K562 (cell line): ENCODE data around the gene KHSRP. TPM values are rescaled to one million over a fixed set of nuclear protein-coding genes. Genes with fewer than 3 reads are reported as not detected.

ENCODE experiments used
- C11orf30 ChIP-seq: fragments of 450-650 bp; IDR thresholded peaks from 2 replicates; pipeline ENCODE4 v1.6.1; 2016; ENCODE audit warnings: low read depth, mild to moderate bottlenecking
- ESRRB ChIP-seq: fragments of 250-450 bp; sonication (Bioruptor Pico); IDR thresholded peaks from 2 replicates; pipeline ENCODE4 v1.5.0; 2020; ENCODE audit warnings: mild to moderate bottlenecking, moderate library complexity, borderline replicate concordance
- FOS ChIP-seq: IDR thresholded peaks from 3 replicates; pipeline ENCODE4 v1.6.1; 2011; ENCODE audit not compliant: insufficient read length; ENCODE audit errors: extremely low read depth
- HNRNPK ChIP-seq: fragments of 200-400 bp; formaldehyde crosslinking; IDR thresholded peaks from one replicate; pipeline ENCODE4 v1.6.1; 2018; ENCODE audit warnings: mild to moderate bottlenecking, low read depth, low read length; ENCODE audit not compliant: poor library complexity, severe bottlenecking
- MCM7 ChIP-seq, 2 experiments: fragments of 450-650 bp; IDR thresholded peaks; 2 replicates each; pipeline ENCODE4 v1.6.1; 2016 to 2018
- MYBL2 ChIP-seq, 2 experiments: fragments of 450-650 bp in 1 of 2; sonication (generic) in 1 of 2; formaldehyde crosslinking in 1 of 2; IDR thresholded peaks; 2 replicates each; pipeline versions ENCODE4 v1.6.1 to v1.8.1; 2017 to 2022; ENCODE audit warnings: borderline replicate concordance in 1 of 2, inconsistent platforms in 1 of 2, low read depth in 1 of 2, mild to moderate bottlenecking in 1 of 2, missing genetic modification reagents in 1 of 2, moderate library complexity in 1 of 2
- NR4A1 ChIP-seq, 2 experiments: fragments of 250-450 bp in 1 of 2; fragments of 450-650 bp in 1 of 2; sonication (Bioruptor Pico) in 1 of 2; IDR thresholded peaks; 2 replicates each; pipeline versions ENCODE4 v1.4.0 to v1.6.1; 2016 to 2020; ENCODE audit warnings: mild to moderate bottlenecking in 2 of 2, missing compliant biosample characterization in 1 of 2, missing genetic modification characterization in 1 of 2, moderate library complexity in 1 of 2
- PML ChIP-seq: IDR thresholded peaks from 2 replicates; pipeline ENCODE4 v1.6.1; 2012; ENCODE audit warnings: low read length, inconsistent platforms
- SIX5 ChIP-seq, 2 experiments: IDR thresholded peaks; 2 replicates each; pipeline ENCODE4 v1.6.1; 2011; ENCODE audit warnings: low read length in 2 of 2, borderline replicate concordance in 1 of 2, low read depth in 1 of 2, mild to moderate bottlenecking in 1 of 2, moderate library complexity in 1 of 2; ENCODE audit not compliant: insufficient read depth in 1 of 2
- SMARCA5 ChIP-seq: fragments of 450-650 bp; IDR thresholded peaks from 2 replicates; pipeline ENCODE4 v1.6.1; 2016
- TBP ChIP-seq: optimal IDR thresholded peaks from 2 replicates; pipeline ENCODE3; 2011; ENCODE audit warnings: low read depth, low read length, improper control_type of control experiment
- ZFP36 ChIP-seq: fragments of 150-350 bp; IDR thresholded peaks from 2 replicates; pipeline ENCODE4 v1.6.1; 2018; ENCODE audit warnings: low read length, low read depth; ENCODE audit not compliant: partially characterized antibody
- ZNF253 ChIP-seq: fragments of 250-450 bp; sonication (Bioruptor Pico); conservative IDR thresholded peaks from 2 replicates; pipeline ENCODE4 v1.6.1; 2021; ENCODE audit warnings: mild to moderate bottlenecking
- ZNF311 ChIP-seq: fragments of 250-450 bp; sonication (Bioruptor Pico); IDR thresholded peaks from 2 replicates; pipeline ENCODE4 v1.4.0; 2020; ENCODE audit warnings: mild to moderate bottlenecking, moderate library complexity
- ZNF347 ChIP-seq: fragments of 450-650 bp; formaldehyde crosslinking; IDR thresholded peaks from 2 replicates; pipeline ENCODE4 v1.4.0; 2020; ENCODE audit warnings: low read depth, mild to moderate bottlenecking, moderate library complexity
- ZNF41 ChIP-seq: fragments of 250-450 bp; sonication (Bioruptor Pico); conservative IDR thresholded peaks from 2 replicates; pipeline ENCODE4 v1.4.0; 2020; ENCODE audit warnings: mild to moderate bottlenecking
- ZNF668 ChIP-seq: fragments of 250-450 bp; sonication (Bioruptor Pico); IDR thresholded peaks from 2 replicates; pipeline ENCODE4 v1.8.0; 2022; ENCODE audit warnings: mild to moderate bottlenecking, inconsistent platforms
- polyA plus RNA-seq, 8 experiments: library from polyadenylated mRNA; depleted of rRNA in 4 of 8; stranded (reverse) in 5 of 8; unstranded in 3 of 8; fragments of >200 nt; fragmentation: Nextera tagmentation in 2 of 8; fragmentation: Illumina TruSeq in 1 of 8; extraction: Ambion mirVana in 2 of 8; extraction: Trizol in 1 of 8; gene quantifications; 2 replicates each; pipeline versions ENCODE4 v1.2.1 to v1.2.3, GENCODE V29; 2011 to 2014; ENCODE audit warnings: inconsistent platforms in 1 of 8, missing spikeins in 1 of 8
- total RNA-seq, 7 experiments: library from RNA; depleted of rRNA in 6 of 7; stranded (reverse); fragments of >200 nt in 6 of 7; fragmentation: Illumina TruSeq in 2 of 7; extraction: Trizol in 2 of 7; gene quantifications; 2 replicates each; pipeline versions ENCODE4 v1.2.1 to v1.2.3, GENCODE V29; 2011 to 2021; ENCODE audit warnings: low replicate concordance in 1 of 7
- TF ChIP-seq, protein P1 (sequence below): sonication (generic); formaldehyde crosslinking; IDR thresholded peaks from 2 replicates; pipeline ENCODE4 v1.8.1; 2022; ENCODE audit warnings: missing genetic modification reagents
- TF ChIP-seq, protein P2 (sequence below): sonication (generic); formaldehyde crosslinking; IDR thresholded peaks from 2 replicates; pipeline ENCODE4 v1.8.0; 2023; ENCODE audit warnings: mild to moderate bottlenecking, missing genetic modification reagents
- TF ChIP-seq, protein P3 (sequence below): fragments of 250-450 bp; sonication (Bioruptor Pico); IDR thresholded peaks from 2 replicates; pipeline ENCODE4 v1.4.0; 2020; ENCODE audit warnings: mild to moderate bottlenecking, moderate library complexity

Gene KHSRP
- total and polyA plus RNA-seq, 9 of the 15 experiments (the other 6 are each of a cell fraction or from before 2014, with no cell fraction given) = 4.2 to 564 (median 139) TPM

- TF ChIP-seq SIX5 (IDR thresholded peaks at IDR 0.05; ENCODE audit: borderline replicate concordance in 1 of 2, insufficient read depth in 1 of 2, low read depth in 1 of 2, low read length in 2 of 2) (0 out of 4 replicates have a peak, but pooled peaks of 1 of the 2 experiments have one; percentile 26), FOS (peak; percentile 99), MYBL2 (IDR thresholded peaks at IDR 0.05; ENCODE audit: low read depth) (peak; percentile 31; the same call in 1 of the 2 replicates), MYBL2 (CRISPR knock-in tag; IDR thresholded peaks at IDR 0.05; ENCODE audit: borderline replicate concordance) (no peak), ZNF311 (peak; percentile 88), HNRNPK (no peak), ZNF668 (CRISPR knock-in tag) (peak; percentile 86; the same call in 1 of the 2 replicates), ZNF347 (CRISPR knock-in tag) (peak; percentile 72; the same call in 1 of the 2 replicates), SMARCA5 (no peak), MCM7 (IDR thresholded peaks at IDR 0.05) (no peak), ESRRB (CRISPR knock-in tag) (no peak), ZNF41 (CRISPR knock-in tag) (peak; percentile 83), NR4A1 (CRISPR knock-in tag; IDR thresholded peaks at IDR 0.05) (peak; percentile 63; the same call in 1 of the 2 replicates), NR4A1 (tag; IDR thresholded peaks at IDR 0.05) (no peak), C11orf30 (peak; percentile 12), ZNF253 (CRISPR knock-in tag) (no peak), TBP (peak; percentile 25), PML (no peak), ZFP36 (no peak)
- TF ChIP-seq, protein P1, sequence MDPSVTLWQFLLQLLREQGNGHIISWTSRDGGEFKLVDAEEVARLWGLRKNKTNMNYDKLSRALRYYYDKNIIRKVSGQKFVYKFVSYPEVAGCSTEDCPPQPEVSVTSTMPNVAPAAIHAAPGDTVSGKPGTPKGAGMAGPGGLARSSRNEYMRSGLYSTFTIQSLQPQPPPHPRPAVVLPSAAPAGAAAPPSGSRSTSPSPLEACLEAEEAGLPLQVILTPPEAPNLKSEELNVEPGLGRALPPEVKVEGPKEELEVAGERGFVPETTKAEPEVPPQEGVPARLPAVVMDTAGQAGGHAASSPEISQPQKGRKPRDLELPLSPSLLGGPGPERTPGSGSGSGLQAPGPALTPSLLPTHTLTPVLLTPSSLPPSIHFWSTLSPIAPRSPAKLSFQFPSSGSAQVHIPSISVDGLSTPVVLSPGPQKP (CRISPR knock-in tag) = no peak
- TF ChIP-seq, protein P2, sequence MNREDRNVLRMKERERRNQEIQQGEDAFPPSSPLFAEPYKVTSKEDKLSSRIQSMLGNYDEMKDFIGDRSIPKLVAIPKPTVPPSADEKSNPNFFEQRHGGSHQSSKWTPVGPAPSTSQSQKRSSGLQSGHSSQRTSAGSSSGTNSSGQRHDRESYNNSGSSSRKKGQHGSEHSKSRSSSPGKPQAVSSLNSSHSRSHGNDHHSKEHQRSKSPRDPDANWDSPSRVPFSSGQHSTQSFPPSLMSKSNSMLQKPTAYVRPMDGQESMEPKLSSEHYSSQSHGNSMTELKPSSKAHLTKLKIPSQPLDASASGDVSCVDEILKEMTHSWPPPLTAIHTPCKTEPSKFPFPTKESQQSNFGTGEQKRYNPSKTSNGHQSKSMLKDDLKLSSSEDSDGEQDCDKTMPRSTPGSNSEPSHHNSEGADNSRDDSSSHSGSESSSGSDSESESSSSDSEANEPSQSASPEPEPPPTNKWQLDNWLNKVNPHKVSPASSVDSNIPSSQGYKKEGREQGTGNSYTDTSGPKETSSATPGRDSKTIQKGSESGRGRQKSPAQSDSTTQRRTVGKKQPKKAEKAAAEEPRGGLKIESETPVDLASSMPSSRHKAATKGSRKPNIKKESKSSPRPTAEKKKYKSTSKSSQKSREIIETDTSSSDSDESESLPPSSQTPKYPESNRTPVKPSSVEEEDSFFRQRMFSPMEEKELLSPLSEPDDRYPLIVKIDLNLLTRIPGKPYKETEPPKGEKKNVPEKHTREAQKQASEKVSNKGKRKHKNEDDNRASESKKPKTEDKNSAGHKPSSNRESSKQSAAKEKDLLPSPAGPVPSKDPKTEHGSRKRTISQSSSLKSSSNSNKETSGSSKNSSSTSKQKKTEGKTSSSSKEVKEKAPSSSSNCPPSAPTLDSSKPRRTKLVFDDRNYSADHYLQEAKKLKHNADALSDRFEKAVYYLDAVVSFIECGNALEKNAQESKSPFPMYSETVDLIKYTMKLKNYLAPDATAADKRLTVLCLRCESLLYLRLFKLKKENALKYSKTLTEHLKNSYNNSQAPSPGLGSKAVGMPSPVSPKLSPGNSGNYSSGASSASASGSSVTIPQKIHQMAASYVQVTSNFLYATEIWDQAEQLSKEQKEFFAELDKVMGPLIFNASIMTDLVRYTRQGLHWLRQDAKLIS (CRISPR knock-in tag) = peak; percentile 91
- TF ChIP-seq, protein P3, sequence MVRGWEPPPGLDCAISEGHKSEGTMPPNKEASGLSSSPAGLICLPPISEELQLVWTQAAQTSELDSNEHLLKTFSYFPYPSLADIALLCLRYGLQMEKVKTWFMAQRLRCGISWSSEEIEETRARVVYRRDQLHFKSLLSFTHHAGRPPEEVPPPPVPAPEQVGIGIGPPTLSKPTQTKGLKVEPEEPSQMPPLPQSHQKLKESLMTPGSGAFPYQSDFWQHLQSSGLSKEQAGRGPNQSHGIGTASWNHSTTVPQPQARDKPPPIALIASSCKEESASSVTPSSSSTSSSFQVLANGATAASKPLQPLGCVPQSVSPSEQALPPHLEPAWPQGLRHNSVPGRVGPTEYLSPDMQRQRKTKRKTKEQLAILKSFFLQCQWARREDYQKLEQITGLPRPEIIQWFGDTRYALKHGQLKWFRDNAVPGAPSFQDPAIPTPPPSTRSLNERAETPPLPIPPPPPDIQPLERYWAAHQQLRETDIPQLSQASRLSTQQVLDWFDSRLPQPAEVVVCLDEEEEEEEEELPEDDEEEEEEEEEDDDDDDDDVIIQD (CRISPR knock-in tag) = no peak
Measured at GRCh38 chr19:6424939-6425731, 524 bp upstream of the KHSRP start (continued).
